NCI-H1694 treated with DMSO at 0.1 percent for 48 hours (cell line): ENCODE measurements around the gene TAS2R40.
A peak's percentile ranks its signal among the peaks of the same experiment; 100 is the strongest.
"Not testable (repeated sequence)": the region's sequence is repeated elsewhere in the genome, so short reads cannot be mapped to it uniquely, and the experiment has no call there.

Source experiments
- DNase-seq: peaks from one replicate; lab custom pipeline; 2025; lab: John Stamatoyannopoulos, UW

TAS2R40 gene

GRCh38 chr7:143221737-143222136, at the start of gene TAS2R40:
Gene TAS2R40, plus strand, starts transcription at chr7:143222037. Its CDS starts 42 bp downstream, at chr7:143222079.
- no peak for DNase-seq

- no peak for DNase-seq
Measured at GRCh38 chr7:143172354-143172753, 49.5 kb upstream of the TAS2R40 start.

GRCh38 chr7:143176128-143176527, 45.7 kb upstream of the TAS2R40 start:
- no peak for DNase-seq

GRCh38 chr7:143177374-143178119, 44.3 kb upstream of the TAS2R40 start:
- DNase-seq, result no peak

- not testable (repeated sequence) for DNase-seq
Measured at GRCh38 chr7:143180771-143181170, 41.1 kb upstream of the TAS2R40 start.

- DNase-seq, result no peak
Measured at GRCh38 chr7:143181349-143181748, 40.5 kb upstream of the TAS2R40 start.

- DNase-seq, result no peak
Measured at GRCh38 chr7:143183024-143183423, 38.8 kb upstream of the TAS2R40 start, which contains the start of gene TAS2R39. Gene TAS2R39, plus strand, starts transcription at chr7:143183419. Its CDS starts 0 bp downstream, at chr7:143183419.

- DNase-seq, result no peak
Measured at GRCh38 chr7:143185551-143185950, 36.3 kb upstream of the TAS2R40 start.

GRCh38 chr7:143188994-143189393, 32.8 kb upstream of the TAS2R40 start:
- DNase-seq, result no peak

- DNase-seq, result no peak
Measured at GRCh38 chr7:143193880-143194279, 28.0 kb upstream of the TAS2R40 start.

GRCh38 chr7:143199040-143199439, 22.8 kb upstream of the TAS2R40 start:
- no peak for DNase-seq

GRCh38 chr7:143202161-143202560, 19.7 kb upstream of the TAS2R40 start:
- DNase-seq, result no peak

GRCh38 chr7:143203386-143203785, 18.5 kb upstream of the TAS2R40 start:
- DNase-seq, result no peak

- DNase-seq, result peak; percentile 2
Measured at GRCh38 chr7:143205560-143206293, 16.1 kb upstream of the TAS2R40 start.

GRCh38 chr7:143210541-143210940, 11.3 kb upstream of the TAS2R40 start:
- no peak for DNase-seq

GRCh38 chr7:143213478-143213877, 8.4 kb upstream of the TAS2R40 start:
- DNase-seq, result not testable (repeated sequence)

- peak; percentile 90 for DNase-seq
Measured at GRCh38 chr7:143214789-143215679, 6.8 kb upstream of the TAS2R40 start.

GRCh38 chr7:143216151-143216550, 5.7 kb upstream of the TAS2R40 start:
- no peak for DNase-seq

GRCh38 chr7:143216686-143217085, 5.2 kb upstream of the TAS2R40 start:
- DNase-seq, result no peak

GRCh38 chr7:143217806-143218205, 4.0 kb upstream of the TAS2R40 start:
- no peak for DNase-seq

GRCh38 chr7:143221286-143221685, 551 bp upstream of the TAS2R40 start:
- no peak for DNase-seq

- DNase-seq, result no peak
Measured at GRCh38 chr7:143222782-143223181, 945 bp downstream of the TAS2R40 start.
